ENCODE measurements around the gene SLC9A8.
A peak's percentile ranks its signal among the peaks of the same experiment; 100 is the strongest.

SLC9A8 gene

DNA sequence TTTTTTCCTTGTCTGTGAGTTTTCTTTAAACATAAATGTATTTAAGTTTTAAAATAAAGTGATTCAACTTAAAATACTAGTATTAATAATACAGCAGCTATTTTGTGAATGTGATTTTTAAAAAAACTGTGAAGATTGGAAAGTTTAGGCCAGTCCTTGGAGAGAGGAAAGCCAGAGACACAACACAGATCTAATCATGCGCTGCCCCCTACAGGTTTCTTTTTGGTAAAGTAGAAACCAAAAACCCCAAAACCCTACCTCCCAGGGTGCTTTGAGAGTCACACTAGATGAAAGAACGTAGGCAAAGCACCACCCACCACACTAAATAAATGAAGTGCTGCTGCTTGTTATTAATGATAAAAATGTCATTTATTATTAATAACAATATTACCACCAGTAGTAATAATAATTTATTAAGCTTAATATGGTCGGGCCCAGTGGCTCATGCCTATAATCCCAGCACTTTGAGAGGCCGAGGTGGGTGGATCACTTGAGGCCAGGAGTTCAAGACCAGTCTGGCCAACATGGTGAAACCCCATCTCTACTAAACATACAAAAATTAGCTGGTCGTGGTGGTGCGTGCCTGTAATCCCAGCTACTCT lies 33.7 kb downstream of the SLC9A8 start:
- ChIA-PET CTCF (interaction anchor here (0.6 to 2.2 kb wide), 46 partner anchors 9 to 512 kb away, joined by 3 to 43 read pairs (median 4); partner anchors contain the start of gene B4GALT5), POLR2A (no interaction called here)
- H3K4me3 ChIP-seq (ENCODE audit: low read depth, low read length), result no peak overlapping the region
- H3K27ac ChIP-seq (ENCODE audit: extremely low read depth, low read depth, low read length), result no peak overlapping the region
- H3K9me3 ChIP-seq (ENCODE audit: control insufficient read depth, insufficient read depth, low read depth, low read length), result no peaks in the 10 kb centered on the region
- no peaks in the 10 kb centered on the region for H3K4me1 ChIP-seq (ENCODE audit: control insufficient read depth, insufficient read depth, low read length)
- peaks cover 0 to 42% of the 10 kb centered on the region in 2 experiments; a peak in 2 of 3 replicates for H3K36me3 ChIP-seq (ENCODE audit: control insufficient read depth in 2 of 2, insufficient read depth in 1 of 2, low read length in 2 of 2)
- TF ChIP-seq, protein P1, sequence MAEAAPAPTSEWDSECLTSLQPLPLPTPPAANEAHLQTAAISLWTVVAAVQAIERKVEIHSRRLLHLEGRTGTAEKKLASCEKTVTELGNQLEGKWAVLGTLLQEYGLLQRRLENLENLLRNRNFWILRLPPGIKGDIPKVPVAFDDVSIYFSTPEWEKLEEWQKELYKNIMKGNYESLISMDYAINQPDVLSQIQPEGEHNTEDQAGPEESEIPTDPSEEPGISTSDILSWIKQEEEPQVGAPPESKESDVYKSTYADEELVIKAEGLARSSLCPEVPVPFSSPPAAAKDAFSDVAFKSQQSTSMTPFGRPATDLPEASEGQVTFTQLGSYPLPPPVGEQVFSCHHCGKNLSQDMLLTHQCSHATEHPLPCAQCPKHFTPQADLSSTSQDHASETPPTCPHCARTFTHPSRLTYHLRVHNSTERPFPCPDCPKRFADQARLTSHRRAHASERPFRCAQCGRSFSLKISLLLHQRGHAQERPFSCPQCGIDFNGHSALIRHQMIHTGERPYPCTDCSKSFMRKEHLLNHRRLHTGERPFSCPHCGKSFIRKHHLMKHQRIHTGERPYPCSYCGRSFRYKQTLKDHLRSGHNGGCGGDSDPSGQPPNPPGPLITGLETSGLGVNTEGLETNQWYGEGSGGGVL (tag by site-specific recombination; IDR thresholded peaks at IDR 0.05), result no peak
- TF ChIP-seq ZNF114 (tag by site-specific recombination; IDR thresholded peaks at IDR 0.05) (no peak), ZNF664 (tag by site-specific recombination; IDR thresholded peaks at IDR 0.05) (no peak), ZNF654 (tag by site-specific recombination; IDR thresholded peaks at IDR 0.05; ENCODE audit: low read depth) (peak; percentile 79), KLF9 (tag by site-specific recombination; IDR thresholded peaks at IDR 0.05; ENCODE audit: low read depth) (no peak), GLIS1 (tag by site-specific recombination; IDR thresholded peaks at IDR 0.05) (peak; percentile 70)

DNA sequence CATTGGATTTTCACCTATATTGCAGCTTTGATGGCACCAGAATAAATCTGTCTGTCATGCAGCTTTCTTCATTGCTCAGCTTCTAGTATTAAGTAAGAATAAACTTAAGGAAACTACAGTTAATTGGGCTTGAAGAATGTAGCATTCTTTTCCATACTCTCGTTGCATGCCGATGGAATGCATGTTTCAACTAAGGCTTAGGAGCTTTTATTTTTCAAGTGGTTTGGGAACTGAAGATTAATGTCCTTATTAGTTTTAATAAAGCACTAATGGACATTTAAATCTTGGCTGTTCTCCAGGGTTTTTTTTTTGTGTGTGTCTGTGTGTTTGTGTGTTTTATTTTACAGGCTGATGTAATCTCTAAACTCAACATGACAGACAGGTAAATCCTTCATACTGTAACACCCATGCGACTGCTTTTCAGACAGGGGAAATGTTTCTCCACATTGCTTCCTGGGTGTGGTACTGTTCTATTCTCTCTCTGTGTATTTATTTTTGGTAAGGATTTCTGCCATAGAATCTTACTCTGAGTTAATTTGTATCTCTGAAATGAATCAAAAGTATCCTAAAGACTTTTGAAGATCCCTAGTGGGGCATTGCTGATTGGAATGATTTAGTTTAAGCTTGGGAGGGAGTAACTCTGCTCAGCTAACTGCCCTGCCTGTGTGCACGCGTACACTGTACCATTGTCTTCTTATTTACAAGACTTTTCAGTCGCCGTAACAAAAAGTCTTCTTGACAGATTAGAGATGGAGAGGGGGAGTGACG lies 38.0 kb downstream of the SLC9A8 start:
- Histone ChIP-seq H3K36me3 (ENCODE audit: control insufficient read depth in 2 of 2, insufficient read depth in 1 of 2, low read length in 2 of 2) (peaks cover 0 to 66% of the 10 kb centered on the region in 2 experiments; a peak in 2 of 3 replicates), H3K4me1 (ENCODE audit: control insufficient read depth, insufficient read depth, low read length) (no peaks in the 10 kb centered on the region), H3K9me3 (ENCODE audit: control insufficient read depth, insufficient read depth, low read depth, low read length) (no peaks in the 10 kb centered on the region), H3K27ac (ENCODE audit: extremely low read depth, low read depth, low read length) (no peak overlapping the region), H3K4me3 (ENCODE audit: low read depth, low read length) (no peak overlapping the region)
- TF ChIP-seq ZNF843 (tag by site-specific recombination; IDR thresholded peaks at IDR 0.05), result no peak
- CTCF ChIA-PET, result interaction anchor here (0.6 to 1.3 kb wide), 4 partner anchors 38 to 309 kb away, joined by 3 to 4 read pairs (median 4); partner anchors contain the start of gene SLC9A8
- POLR2A ChIA-PET, result no interaction called here

DNA sequence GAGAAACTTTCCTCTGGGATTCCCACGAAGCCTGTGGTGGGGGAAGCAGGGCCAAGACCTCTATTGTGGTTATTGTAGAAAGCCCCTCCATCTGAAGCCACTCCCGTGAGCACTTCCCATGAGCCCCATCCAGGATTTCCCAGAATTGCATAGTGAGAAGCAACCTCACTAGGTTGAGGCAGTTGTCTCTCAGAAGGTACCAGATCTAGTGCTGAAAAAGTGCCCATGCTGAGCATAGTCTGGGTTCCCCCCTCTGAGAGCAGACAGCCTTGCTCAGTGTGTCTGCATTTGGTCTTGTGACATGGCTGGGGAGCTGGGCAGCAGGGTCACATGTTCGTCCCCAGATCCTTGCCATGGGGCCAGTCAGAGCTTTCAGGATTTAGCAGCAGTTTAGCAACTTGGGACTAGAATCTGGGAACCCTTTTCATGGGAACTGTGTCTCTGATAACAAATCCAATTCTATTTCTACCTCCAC lies 38.6 kb downstream of the SLC9A8 start:
- Histone ChIP-seq H3K36me3 (ENCODE audit: control insufficient read depth in 2 of 2, insufficient read depth in 1 of 2, low read length in 2 of 2) (peaks cover 0 to 72% of the 10 kb centered on the region in 2 experiments; a peak in 2 of 3 replicates), H3K4me3 (ENCODE audit: low read depth, low read length) (no peak overlapping the region), H3K4me1 (ENCODE audit: control insufficient read depth, insufficient read depth, low read length) (no peaks in the 10 kb centered on the region), H3K27ac (ENCODE audit: extremely low read depth, low read depth, low read length) (no peak overlapping the region), H3K9me3 (ENCODE audit: control insufficient read depth, insufficient read depth, low read depth, low read length) (no peaks in the 10 kb centered on the region)
- ChIA-PET POLR2A (no interaction called here), CTCF (interaction anchor here (0.5 kb wide), 1 partner anchor 314 kb away, joined by 3 read pairs; no protein-coding TSS in a partner anchor)
- TF ChIP-seq, protein P2, sequence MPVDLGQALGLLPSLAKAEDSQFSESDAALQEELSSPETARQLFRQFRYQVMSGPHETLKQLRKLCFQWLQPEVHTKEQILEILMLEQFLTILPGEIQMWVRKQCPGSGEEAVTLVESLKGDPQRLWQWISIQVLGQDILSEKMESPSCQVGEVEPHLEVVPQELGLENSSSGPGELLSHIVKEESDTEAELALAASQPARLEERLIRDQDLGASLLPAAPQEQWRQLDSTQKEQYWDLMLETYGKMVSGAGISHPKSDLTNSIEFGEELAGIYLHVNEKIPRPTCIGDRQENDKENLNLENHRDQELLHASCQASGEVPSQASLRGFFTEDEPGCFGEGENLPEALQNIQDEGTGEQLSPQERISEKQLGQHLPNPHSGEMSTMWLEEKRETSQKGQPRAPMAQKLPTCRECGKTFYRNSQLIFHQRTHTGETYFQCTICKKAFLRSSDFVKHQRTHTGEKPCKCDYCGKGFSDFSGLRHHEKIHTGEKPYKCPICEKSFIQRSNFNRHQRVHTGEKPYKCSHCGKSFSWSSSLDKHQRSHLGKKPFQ (tag by site-specific recombination; IDR thresholded peaks at IDR 0.05), result no peak
- no peak for TF ChIP-seq SALL2 (tag by site-specific recombination; IDR thresholded peaks at IDR 0.05; ENCODE audit: borderline replicate concordance)
- no peak for TF ChIP-seq HOXA7 (CRISPR knock-in tag; IDR thresholded peaks at IDR 0.05; ENCODE audit: borderline replicate concordance)
- TF ChIP-seq ZNF169 (tag by site-specific recombination; IDR thresholded peaks at IDR 0.05), result no peak
- TF ChIP-seq, protein P3, sequence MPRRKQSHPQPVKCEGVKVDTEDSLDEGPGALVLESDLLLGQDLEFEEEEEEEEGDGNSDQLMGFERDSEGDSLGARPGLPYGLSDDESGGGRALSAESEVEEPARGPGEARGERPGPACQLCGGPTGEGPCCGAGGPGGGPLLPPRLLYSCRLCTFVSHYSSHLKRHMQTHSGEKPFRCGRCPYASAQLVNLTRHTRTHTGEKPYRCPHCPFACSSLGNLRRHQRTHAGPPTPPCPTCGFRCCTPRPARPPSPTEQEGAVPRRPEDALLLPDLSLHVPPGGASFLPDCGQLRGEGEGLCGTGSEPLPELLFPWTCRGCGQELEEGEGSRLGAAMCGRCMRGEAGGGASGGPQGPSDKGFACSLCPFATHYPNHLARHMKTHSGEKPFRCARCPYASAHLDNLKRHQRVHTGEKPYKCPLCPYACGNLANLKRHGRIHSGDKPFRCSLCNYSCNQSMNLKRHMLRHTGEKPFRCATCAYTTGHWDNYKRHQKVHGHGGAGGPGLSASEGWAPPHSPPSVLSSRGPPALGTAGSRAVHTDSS (tag by site-specific recombination; IDR thresholded peaks at IDR 0.05), result no peak
- TF ChIP-seq KLF8 (tag by site-specific recombination; IDR thresholded peaks at IDR 0.05), result no peak
- TF ChIP-seq ZNF664 (tag by site-specific recombination; IDR thresholded peaks at IDR 0.05), result no peak
- TF ChIP-seq ZNF76 (tag by site-specific recombination; IDR thresholded peaks at IDR 0.05; ENCODE audit: borderline replicate concordance, low read depth), result no peak
- TF ChIP-seq ZNF621 (tag by site-specific recombination; IDR thresholded peaks at IDR 0.05), result no peak

Data from HEK293 (cell line).